HFF-Myc (cell line): ENCODE data around the gene RMC1.
"Not testable (repeated sequence)": the region's sequence is repeated elsewhere in the genome, so short reads cannot be mapped to it uniquely, and the experiment has no call there.

ENCODE experiments used
- DNase-seq: peaks from one replicate; pipeline ENCODE4 v3.0.0-alpha.2; 2011; ENCODE audit warnings: low read depth; ENCODE audit errors: extremely low read depth
- H3K4me3 ChIP-seq: replicated peaks from 2 replicates; pipeline ENCODE4 v1.5.1; 2011; ENCODE audit warnings: low read depth, mild to moderate bottlenecking, control low read depth, low read length
- TF ChIP-seq, protein P1 (sequence below): IDR thresholded peaks from 2 replicates; pipeline ENCODE4 v1.5.1; 2012; ENCODE audit warnings: mild to moderate bottlenecking, low read depth, low read length, control low read depth; ENCODE audit errors: missing control alignments

RMC1 gene

DNA sequence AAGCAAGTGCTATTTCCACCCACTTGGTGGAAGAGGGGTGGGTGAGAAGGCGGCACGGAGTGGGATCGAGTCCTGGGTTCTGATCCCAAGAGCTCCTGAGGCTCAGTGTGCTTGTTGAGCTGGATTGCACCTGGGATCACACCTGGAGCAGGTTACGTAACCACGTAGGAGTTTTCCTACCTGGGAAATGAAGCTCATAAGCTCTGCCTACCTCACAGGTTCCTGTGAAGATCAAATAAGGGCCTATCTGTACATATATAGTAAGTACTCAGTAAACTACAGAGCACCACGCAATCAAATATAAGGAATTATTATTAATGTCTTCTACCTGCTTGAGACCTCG is 72.0 kb downstream of the RMC1 start:
- no peak for DNase-seq
- TF ChIP-seq, protein P1, sequence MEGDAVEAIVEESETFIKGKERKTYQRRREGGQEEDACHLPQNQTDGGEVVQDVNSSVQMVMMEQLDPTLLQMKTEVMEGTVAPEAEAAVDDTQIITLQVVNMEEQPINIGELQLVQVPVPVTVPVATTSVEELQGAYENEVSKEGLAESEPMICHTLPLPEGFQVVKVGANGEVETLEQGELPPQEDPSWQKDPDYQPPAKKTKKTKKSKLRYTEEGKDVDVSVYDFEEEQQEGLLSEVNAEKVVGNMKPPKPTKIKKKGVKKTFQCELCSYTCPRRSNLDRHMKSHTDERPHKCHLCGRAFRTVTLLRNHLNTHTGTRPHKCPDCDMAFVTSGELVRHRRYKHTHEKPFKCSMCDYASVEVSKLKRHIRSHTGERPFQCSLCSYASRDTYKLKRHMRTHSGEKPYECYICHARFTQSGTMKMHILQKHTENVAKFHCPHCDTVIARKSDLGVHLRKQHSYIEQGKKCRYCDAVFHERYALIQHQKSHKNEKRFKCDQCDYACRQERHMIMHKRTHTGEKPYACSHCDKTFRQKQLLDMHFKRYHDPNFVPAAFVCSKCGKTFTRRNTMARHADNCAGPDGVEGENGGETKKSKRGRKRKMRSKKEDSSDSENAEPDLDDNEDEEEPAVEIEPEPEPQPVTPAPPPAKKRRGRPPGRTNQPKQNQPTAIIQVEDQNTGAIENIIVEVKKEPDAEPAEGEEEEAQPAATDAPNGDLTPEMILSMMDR: no peak

DNA sequence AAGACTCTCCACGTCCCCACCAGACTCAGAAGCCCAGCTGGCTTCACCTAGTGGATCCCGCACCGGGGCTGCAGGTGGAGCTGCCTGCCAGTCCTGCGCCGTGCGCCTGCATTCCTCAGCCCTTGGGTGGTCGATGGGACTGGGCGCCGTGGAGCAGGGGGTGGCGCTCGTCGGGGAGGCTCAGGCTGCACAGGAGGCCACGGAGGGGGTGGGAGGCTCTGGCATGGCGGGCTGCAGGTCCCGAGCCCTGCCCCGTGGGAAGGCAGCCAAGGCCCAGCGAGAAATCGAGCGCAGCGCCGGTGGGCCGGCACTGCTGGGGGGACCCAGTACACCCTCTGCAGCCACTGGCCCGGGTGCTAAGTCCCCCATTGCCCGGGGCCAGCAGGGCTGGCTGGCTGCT is 74.2 kb downstream of the RMC1 start:
- DNase-seq: not testable (repeated sequence)

More for the DNA sequence above, 72.0 kb downstream of the RMC1 start:
- no peak overlapping the region for H3K4me3 ChIP-seq

DNA sequence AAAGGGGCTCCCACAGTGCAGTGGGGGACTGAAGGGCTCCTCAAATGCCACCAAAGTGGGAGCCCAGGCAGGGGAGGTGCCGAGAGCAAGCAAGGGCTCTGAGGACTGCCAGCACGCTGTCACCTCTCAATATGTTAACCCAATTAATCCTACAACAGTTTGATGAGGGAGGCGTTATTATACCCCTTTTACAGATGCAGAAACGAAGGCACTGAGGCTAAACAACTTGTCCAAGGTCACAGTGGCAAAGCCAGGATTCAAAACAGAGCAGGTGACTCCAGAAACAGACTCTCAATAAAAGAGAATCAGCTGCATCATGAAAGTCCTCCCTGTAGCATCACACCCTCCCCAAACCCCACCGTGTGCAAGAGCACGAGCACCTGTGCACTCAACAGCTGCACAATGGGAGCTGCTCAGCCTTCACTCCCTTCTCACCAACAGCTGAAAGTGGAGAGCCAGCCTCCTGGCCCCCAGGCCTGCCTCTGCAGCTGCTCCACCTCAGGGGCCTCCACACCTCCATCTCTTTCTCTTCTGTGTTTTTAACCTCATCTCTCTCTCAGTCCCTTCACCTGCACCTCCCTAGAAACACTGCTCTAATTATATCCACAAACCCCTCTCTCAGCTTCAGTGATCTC is 74.9 kb downstream of the RMC1 start:
- no peak for DNase-seq
- TF ChIP-seq, protein P1: no peak
- no peak overlapping the region for H3K4me3 ChIP-seq

More for the DNA sequence above, 74.2 kb downstream of the RMC1 start:
- not testable (repeated sequence) for H3K4me3 ChIP-seq

DNA sequence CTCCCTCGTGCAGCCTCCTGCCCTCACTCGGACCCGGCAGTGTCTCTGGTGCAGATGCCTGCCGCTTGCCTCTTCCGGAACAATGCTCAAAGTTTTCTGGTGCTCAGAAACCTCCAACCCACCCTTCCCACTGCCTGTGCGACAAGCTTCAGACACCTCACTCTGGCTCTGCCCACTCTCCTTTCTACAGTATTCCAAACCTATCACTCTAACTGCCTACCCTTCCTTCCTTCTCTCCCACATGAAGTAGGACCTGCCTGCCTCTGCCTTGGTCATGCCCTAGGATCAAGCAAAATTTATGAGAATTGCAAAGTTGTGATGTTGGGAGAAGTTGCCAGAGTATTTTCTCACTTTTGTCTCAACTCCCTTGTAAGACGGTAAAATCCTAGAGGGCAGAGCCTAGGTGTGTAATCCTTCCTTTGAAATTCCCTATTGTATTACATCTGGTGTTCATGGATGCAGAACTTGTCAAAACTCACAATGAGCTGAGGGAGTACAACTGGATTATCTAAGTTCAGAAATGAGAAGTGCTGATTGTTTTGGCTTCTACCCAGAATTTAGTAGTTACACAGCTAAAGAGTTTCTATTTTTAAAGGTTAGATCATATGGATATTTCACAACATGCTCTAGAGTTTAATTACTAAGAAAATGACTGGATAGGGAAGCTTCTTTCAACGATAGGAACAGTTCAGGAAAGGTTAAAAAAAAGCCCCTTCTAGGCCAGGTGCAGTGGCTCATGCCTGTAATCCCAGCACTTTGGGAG is 75.8 kb downstream of the RMC1 start:
- no peak for DNase-seq
- no peak overlapping the region for H3K4me3 ChIP-seq
- TF ChIP-seq, protein P1: no peak

DNA sequence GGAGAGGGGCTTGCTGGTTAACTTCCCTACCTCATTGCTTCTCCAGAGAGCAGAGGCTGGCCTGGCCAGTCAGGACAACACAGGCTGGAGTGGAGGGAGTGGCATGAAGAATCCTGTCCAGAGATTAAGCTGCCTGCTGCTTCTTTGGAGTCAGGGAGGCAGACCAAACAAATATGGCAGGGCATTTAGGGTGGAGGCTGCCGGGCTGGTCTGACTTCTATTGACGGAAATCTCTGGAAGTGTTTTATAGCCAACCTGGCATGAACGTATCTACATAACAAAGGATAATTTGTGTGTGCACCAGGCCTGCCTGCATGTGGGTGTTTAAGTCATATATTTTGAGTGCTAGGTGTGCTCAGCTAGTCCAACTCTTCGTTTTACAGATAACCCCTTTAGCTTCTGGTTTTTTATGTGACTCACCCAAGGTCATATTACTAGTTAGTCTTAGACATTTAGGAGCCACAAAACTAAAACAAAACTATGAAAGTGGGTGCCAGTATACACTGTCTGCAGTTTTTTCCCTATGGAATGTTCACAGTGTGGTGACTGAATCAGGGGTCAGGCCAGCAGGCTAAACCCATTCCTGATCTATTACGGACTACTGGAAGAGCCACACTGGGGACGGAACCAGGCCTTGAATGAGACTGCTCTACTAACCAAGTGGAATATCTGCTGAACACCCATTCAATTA is 77.5 kb downstream of the RMC1 start:
- TF ChIP-seq, protein P1: no peak
- DNase-seq: no peak
- no peak overlapping the region for H3K4me3 ChIP-seq
